T follicular helper cell (primary cell): ENCODE results near the gene DIAPH2.
"Not testable (repeated sequence)": the region's sequence is repeated elsewhere in the genome, so short reads cannot be mapped to it uniquely, and the experiment has no call there.

Source experiments
- DNase-seq: peaks from one replicate; pipeline ENCODE4 v3.0.0-alpha.2; 2020; ENCODE audit warnings: low read depth
- total RNA-seq, 2 experiments: gene quantifications; one replicate each; lab custom pipeline; 2026; lab: John Stamatoyannopoulos, UW

Gene DIAPH2
- 20.3 to 29.8 reads per million in 2 experiments for total RNA-seq

DNA sequence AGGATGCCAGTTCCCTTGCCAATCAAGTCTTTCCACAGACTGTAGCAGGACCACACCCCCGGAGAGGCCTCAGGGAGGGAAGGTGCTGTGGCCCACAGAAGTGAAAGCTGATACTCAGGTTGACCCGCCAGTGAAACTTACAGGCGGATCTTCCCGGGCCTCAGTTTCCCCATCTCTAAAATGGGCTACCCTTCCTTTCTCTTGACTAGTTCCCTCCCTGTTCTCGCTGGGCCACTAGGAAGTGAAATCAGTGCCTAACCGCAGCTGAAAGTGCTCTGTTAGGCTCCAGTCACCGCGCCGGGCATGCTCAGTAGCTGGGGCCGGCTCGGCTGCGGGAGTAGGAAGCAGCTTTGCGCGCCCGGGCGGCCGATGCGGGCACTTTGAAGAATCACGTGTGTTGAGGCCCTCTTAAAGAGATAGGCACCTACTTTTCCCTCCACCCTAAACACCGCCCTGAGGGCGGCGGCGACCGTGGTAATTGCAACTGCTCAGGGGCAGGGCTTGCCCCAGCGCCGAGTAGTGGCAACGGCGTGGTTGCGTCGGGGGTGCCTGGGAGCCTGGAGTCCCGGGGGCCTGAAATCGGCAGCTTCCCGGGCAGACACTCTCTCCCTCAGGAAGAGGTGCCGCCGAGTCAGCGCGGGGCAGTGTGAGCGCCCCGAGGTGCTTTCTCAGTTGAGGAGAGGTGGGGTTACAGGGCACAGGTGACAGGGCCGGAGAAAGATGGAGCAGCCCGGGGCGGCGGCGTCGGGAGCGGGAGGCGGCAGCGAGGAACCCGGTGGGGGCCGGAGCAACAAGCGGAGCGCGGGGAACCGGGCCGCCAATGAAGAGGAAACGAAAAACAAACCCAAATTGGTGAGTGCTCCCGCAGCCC is at the start of gene DIAPH2:
DIAPH2 (plus strand) TSS at position 504 of the 871 bp plus-strand sequence.
- peak; percentile 58 for DNase-seq

- DNase-seq, result no peak
Measured at GRCh38 chrX:96650023-96650422, 34.6 kb upstream of the DIAPH2 start.

DNA sequence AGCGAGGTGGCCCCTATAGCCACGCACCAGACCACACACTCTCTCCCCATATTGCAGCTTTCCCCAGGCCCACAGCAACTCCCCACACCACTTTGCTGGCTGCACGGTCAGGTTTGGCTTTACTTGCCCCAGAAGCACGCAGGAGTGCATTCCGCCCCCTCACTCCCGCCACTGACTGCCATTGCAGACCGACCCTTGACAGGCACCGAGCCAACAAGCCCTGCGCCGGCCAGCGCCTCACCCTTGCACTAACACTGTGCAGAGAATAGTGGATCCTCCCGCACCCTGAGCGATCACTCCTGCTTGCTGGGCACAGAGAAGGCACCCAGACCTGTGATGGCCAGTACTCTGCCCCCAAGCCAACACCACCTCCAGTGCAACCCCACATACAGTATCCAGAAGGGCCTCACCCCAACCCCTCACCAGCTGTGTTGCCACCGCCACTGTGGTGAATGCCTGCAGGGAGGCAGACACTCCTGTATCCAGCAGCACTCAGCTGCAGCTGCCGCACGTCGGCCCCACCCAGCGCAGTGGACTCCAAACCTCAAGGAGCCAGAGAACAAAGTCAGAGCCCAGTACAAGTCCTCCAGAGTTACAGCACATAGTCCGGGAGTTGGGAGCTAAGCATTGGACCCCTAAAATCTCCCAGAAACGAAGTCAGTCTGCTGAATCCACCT is 28.6 kb upstream of the DIAPH2 start:
- DNase-seq, result no peak

GRCh38 chrX:96682516-96682915 is 2.1 kb upstream of the DIAPH2 start:
- no peak for DNase-seq

GRCh38 chrX:96683997-96684338 is 674 bp upstream of the DIAPH2 start:
- DNase-seq, result no peak

GRCh38 chrX:96685210-96686099 is 813 bp downstream of the DIAPH2 start:
- DNase-seq, result no peak

DNA sequence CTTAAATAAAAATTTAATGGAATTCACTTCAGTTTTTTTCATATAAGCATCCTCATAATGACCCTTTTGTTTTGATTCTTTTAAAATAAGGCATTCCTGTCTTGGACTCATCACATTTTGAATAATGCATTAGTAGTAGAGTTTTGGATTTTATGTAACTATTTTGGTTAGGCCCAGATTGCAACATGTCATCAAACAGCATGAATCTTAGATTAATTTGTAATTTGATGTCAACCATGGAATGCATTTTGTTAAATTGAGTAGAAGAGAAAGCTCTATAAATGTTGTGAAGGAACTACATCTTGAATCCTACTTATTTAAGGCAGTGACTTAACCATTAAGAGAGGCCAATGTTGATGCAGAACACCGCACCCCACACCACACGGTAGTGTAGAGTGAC is 3.1 kb downstream of the DIAPH2 start:
- no peak for DNase-seq

DNA sequence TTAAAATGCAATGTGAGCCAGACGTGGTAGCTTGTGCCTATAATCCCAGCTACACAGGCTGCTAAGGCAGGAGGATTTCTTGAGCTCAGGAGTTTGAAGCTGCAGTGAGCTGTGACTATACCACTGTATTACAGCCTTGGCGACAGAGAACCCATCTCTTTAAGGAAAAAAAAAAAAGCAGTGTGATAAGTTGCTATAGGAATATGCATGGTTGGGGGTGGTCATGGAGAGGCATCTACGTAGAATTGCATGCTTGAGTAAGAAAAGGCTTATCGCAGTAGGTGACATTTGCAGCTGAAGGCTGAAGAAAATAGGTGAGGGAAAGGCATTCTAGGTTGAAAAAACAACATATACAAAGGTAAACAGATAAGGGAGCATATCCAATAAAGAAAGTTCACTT is 4.1 kb downstream of the DIAPH2 start:
- no peak for DNase-seq

DNA sequence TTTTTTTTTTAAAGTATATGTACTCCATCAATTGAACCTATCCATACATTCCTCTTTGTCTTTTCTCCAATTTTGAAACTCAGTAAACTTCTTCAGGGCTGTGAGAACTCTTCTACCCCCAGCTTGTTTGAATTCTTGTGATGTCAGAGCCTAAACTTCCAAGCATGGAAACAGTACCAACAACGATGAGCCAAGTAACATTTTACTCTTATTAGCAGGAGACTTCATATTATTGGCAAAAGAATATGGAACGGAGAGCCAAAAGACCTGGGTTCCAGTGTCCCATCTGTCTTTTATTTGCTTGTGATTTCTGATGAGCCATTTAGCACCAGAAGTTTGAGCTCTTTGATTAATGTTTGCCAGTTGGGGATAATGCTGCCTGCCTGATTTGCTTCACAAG is 5.3 kb downstream of the DIAPH2 start:
- no peak for DNase-seq

GRCh38 chrX:96692454-96692853 is 7.8 kb downstream of the DIAPH2 start:
- no peak for DNase-seq

DNA sequence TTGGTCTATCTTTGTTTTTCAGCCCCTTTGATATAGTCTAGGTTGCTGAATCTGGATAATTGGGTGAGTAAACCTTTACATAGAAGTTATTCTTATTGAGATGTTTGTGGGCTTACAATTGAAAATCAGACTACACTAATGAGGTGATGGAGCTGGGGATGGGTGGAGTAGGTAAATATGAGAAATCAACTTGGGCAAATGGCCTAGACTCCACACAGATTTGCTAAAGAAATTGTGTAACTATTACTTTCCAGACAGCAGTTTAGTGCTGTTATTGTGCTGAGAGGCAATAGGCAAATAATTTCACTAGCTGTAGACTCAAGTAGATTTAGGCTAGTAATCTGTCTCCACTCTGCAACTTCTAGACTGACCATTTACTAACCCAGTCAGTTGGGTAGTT is 8.2 kb downstream of the DIAPH2 start:
- DNase-seq, result no peak

DNA sequence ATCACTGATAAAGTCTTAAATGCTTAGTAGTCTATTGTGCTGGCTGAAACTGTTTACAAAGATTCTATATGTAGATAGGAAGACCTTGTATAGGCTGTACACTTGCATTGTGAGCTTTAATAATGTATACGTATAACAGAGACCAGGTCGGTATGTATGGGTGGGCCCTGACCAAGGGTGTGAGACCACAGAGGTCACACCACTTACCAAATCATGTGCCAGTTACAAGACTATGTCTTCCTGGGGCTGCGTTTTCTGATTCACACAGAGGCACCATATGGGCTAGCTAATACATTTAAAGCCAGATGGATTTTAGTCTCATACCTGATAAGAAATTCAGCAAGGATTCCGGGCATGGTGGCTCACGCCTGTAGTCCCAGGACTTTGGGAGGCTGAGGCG is 8.8 kb downstream of the DIAPH2 start:
- no peak for DNase-seq

DNA sequence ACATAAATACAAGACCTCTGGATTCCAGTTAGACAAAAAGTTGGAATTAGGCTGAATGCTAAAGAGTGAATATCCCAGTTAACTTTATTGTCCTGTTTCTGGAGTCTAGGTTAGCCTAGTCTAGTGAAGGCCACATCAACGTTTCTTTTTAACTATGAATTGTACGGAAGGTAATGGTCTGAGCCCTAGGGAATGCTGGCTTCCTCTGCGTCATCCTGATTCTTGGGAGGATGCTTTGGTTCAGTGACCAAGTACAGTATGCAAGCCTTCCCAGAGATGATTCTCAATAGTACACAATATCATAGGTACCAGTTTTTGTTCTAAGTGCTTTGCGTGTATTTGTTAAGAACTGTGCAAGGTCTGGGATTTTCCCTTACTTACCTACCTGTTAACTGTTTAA is 11.8 kb downstream of the DIAPH2 start:
- no peak for DNase-seq

GRCh38 chrX:96700625-96701024 is 16.0 kb downstream of the DIAPH2 start:
- DNase-seq, result no peak

GRCh38 chrX:96703379-96703778 is 18.7 kb downstream of the DIAPH2 start:
- DNase-seq, result no peak

DNA sequence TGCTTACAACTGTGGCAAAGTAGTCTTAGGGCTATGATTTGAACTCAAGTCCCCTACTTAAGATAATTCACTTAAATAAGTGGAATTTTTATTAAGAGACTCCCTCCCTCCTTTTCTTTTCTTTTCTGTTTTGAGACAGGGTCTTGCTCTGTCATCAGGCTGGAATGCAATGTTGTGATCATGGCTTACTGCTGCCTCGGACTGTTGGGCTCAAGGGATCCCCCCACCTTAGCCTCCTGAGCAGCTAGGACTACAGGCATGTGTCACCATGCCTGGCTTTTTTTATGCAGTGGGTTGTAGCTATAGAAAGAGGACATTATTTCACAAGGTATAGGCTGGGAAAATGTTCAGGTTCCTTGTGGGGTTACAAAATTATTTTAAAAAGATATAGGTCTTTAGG is 19.2 kb downstream of the DIAPH2 start:
- DNase-seq, result no peak

DNA sequence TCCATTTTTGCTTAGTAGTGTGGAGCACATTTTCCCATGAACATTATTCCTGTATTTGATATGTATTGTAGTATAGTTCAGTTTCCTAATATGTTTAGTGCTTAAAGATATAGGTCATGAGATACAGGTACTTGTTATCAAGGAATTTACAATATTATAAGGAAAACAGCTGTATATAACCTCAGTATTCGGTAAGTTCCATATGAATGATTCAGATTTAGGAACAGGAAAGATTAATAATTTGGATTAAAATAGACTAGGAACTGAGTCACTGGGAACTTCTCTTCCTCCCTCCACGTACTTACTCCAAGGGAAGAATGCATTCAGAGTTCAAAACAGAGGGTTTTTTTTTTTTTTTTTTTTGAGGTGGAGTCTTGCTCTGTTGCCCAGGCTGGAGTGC is 20.0 kb downstream of the DIAPH2 start:
- no peak for DNase-seq

DNA sequence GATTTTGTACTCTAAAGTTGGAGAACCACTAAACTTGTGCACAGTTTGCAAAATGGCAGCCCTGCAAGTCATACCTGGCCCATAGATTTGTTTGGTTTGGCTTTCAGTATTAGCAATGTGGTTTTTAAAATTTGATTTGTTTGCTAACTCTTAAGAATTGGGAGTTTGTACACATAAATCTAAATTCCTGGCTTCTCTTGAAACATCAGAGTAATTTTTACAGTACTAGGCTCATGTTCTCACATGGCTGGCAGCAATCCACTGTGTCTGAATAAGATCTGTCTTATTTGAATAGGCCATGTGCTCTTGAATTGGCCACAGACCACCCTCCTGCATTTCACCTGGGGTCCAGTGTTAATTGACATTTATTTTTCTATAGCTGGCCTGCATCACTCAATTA is 21.3 kb downstream of the DIAPH2 start:
- DNase-seq, result no peak

- DNase-seq, result no peak
Measured at GRCh38 chrX:96707804-96708203, 23.2 kb downstream of the DIAPH2 start.

GRCh38 chrX:96710031-96710430 is 25.4 kb downstream of the DIAPH2 start:
- DNase-seq, result no peak

- DNase-seq, result no peak
Measured at GRCh38 chrX:96713303-96713702, 28.7 kb downstream of the DIAPH2 start.

DNA sequence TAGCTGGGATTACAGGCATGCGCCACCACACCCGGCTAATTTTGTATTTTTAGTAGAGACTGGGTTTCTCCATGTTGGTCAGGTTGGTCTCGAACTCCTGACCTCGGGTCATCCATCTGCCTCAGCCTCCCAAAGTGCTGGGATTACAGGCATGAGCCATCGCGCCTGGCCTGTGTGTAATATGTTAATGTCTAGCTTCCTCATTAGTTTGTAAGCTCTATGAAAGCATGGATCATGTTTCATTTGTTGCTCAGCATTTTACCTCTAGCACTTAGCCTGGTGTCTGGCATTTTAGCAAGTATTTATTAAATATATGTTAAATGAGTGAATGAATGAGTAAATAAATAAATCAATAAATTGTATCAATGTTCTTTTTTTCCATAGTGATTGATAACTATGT is 29.8 kb downstream of the DIAPH2 start:
- DNase-seq, result not testable (repeated sequence)
